Measurements from ENCODE around the gene SYTL3. TPM values are rescaled to one million over a fixed set of nuclear protein-coding genes. Genes with fewer than 3 reads are reported as not detected.
A peak's percentile ranks its signal among the peaks of the same experiment; 100 is the strongest.
"Not testable (repeated sequence)": the region's sequence is repeated elsewhere in the genome, so short reads cannot be mapped to it uniquely, and the experiment has no call there.

SYTL3 gene
- total RNA-seq, 1 donor from 2014 or later = 2.8 TPM

- H3K4me3 Mint-ChIP-seq (ENCODE audit: unreplicated experiment) = no peak overlapping the region
- H3K36me3 Mint-ChIP-seq (ENCODE audit: unreplicated experiment) = no peaks in the 10 kb centered on the region
- no peak for DNase-seq
- H3K9me3 Mint-ChIP-seq (ENCODE audit: unreplicated experiment) = no peaks in the 10 kb centered on the region
- peaks cover 10% of the 10 kb centered on the region for H3K4me1 Mint-ChIP-seq (ENCODE audit: low read depth, unreplicated experiment)
- peak overlapping the region; percentile 72 for H3K27ac Mint-ChIP-seq (ENCODE audit: unreplicated experiment)
- no peaks in the 10 kb centered on the region for H3K27me3 Mint-ChIP-seq (ENCODE audit: unreplicated experiment)
- no peak for TF ChIP-seq CTCF (IDR thresholded peaks at IDR 0.05; ENCODE audit: partially characterized antibody, unreplicated experiment)
Measured at GRCh38 chr6:158654960-158655489, 5.2 kb downstream of the SYTL3 start.

GRCh38 chr6:158655569-158656450 lies 6.0 kb downstream of the SYTL3 start:
- Mint-ChIP-seq H3K4me1 (ENCODE audit: low read depth, unreplicated experiment) (peaks cover 10% of the 10 kb centered on the region), H3K9me3 (ENCODE audit: unreplicated experiment) (no peaks in the 10 kb centered on the region), H3K4me3 (ENCODE audit: unreplicated experiment) (no peak overlapping the region), H3K27ac (ENCODE audit: unreplicated experiment) (no peak overlapping the region), H3K27me3 (ENCODE audit: unreplicated experiment) (no peaks in the 10 kb centered on the region), H3K36me3 (ENCODE audit: unreplicated experiment) (no peaks in the 10 kb centered on the region)
- TF ChIP-seq CTCF (IDR thresholded peaks at IDR 0.05; ENCODE audit: partially characterized antibody, unreplicated experiment) = no peak
- no peak for DNase-seq

- H3K4me3 Mint-ChIP-seq (ENCODE audit: unreplicated experiment); H3K9me3 Mint-ChIP-seq (ENCODE audit: unreplicated experiment); DNase-seq; H3K27me3 Mint-ChIP-seq (ENCODE audit: unreplicated experiment); H3K36me3 Mint-ChIP-seq (ENCODE audit: unreplicated experiment); H3K27ac Mint-ChIP-seq (ENCODE audit: unreplicated experiment): not testable (repeated sequence)
- peaks cover 10% of the 10 kb centered on the region for H3K4me1 Mint-ChIP-seq (ENCODE audit: low read depth, unreplicated experiment)
Measured at GRCh38 chr6:158656986-158657385, 7.1 kb downstream of the SYTL3 start.

- Mint-ChIP-seq H3K27me3 (ENCODE audit: unreplicated experiment) (no peaks in the 10 kb centered on the region), H3K4me1 (ENCODE audit: low read depth, unreplicated experiment) (peaks cover 9% of the 10 kb centered on the region), H3K27ac (ENCODE audit: unreplicated experiment) (no peak overlapping the region), H3K36me3 (ENCODE audit: unreplicated experiment) (no peaks in the 10 kb centered on the region), H3K9me3 (ENCODE audit: unreplicated experiment) (peaks cover 4% of the 10 kb centered on the region), H3K4me3 (ENCODE audit: unreplicated experiment) (no peak overlapping the region)
- DNase-seq = peak; percentile 42
- peak; percentile 61 for TF ChIP-seq CTCF (IDR thresholded peaks at IDR 0.05; ENCODE audit: partially characterized antibody, unreplicated experiment)
Measured at GRCh38 chr6:158660333-158660754, 10.5 kb downstream of the SYTL3 start.

- no peak overlapping the region for H3K27ac Mint-ChIP-seq (ENCODE audit: unreplicated experiment)
- peaks cover 4% of the 10 kb centered on the region for H3K9me3 Mint-ChIP-seq (ENCODE audit: unreplicated experiment)
- DNase-seq = no peak
- H3K27me3 Mint-ChIP-seq (ENCODE audit: unreplicated experiment) = no peaks in the 10 kb centered on the region
- peaks cover 9% of the 10 kb centered on the region for H3K4me1 Mint-ChIP-seq (ENCODE audit: low read depth, unreplicated experiment)
- TF ChIP-seq CTCF (IDR thresholded peaks at IDR 0.05; ENCODE audit: partially characterized antibody, unreplicated experiment) = no peak
- no peak overlapping the region for H3K4me3 Mint-ChIP-seq (ENCODE audit: unreplicated experiment)
- H3K36me3 Mint-ChIP-seq (ENCODE audit: unreplicated experiment) = no peaks in the 10 kb centered on the region
Measured at GRCh38 chr6:158661156-158661685, 11.4 kb downstream of the SYTL3 start.
